Measurements from ENCODE around the gene SOHLH1. TPM values are rescaled to one million over a fixed set of nuclear protein-coding genes. Genes with fewer than 3 reads are reported as not detected.
"Not testable (repeated sequence)": the region's sequence is repeated elsewhere in the genome, so short reads cannot be mapped to it uniquely, and the experiment has no call there.

Gene SOHLH1
- total RNA-seq, 1 experiment from 2014 or later = not detected

- peak; percentile 18 for DNase-seq (ENCODE audit: low read depth)
Observed at GRCh38 chr9:135680056-135680455, 19.2 kb downstream of the SOHLH1 start.

- DNase-seq (ENCODE audit: low read depth) = no peak
Observed at GRCh38 chr9:135678236-135679017, 20.9 kb downstream of the SOHLH1 start.

GRCh38 chr9:135677641-135678168 is 21.6 kb downstream of the SOHLH1 start:
- DNase-seq (ENCODE audit: low read depth) = no peak

GRCh38 chr9:135676891-135677290 is 22.4 kb downstream of the SOHLH1 start:
- no peak for DNase-seq (ENCODE audit: low read depth)

- DNase-seq (ENCODE audit: low read depth) = no peak
Observed at GRCh38 chr9:135674977-135675376, 24.3 kb downstream of the SOHLH1 start.

- no peak for DNase-seq (ENCODE audit: low read depth)
Observed at GRCh38 chr9:135673941-135674340, 25.3 kb downstream of the SOHLH1 start.

- not testable (repeated sequence) for DNase-seq (ENCODE audit: low read depth)
Observed at GRCh38 chr9:135672786-135673185, 26.5 kb downstream of the SOHLH1 start.

- DNase-seq (ENCODE audit: low read depth) = no peak
Observed at GRCh38 chr9:135671591-135672041, 27.7 kb downstream of the SOHLH1 start.

- DNase-seq (ENCODE audit: low read depth) = no peak
Observed at GRCh38 chr9:135670721-135671590, 28.3 kb downstream of the SOHLH1 start.

GRCh38 chr9:135669616-135670285 is 29.5 kb downstream of the SOHLH1 start:
- DNase-seq (ENCODE audit: low read depth) = no peak

GRCh38 chr9:135669018-135669417 is 30.3 kb downstream of the SOHLH1 start:
- not testable (repeated sequence) for DNase-seq (ENCODE audit: low read depth)

GRCh38 chr9:135667463-135668001 is 31.7 kb downstream of the SOHLH1 start:
- DNase-seq (ENCODE audit: low read depth) = no peak

- DNase-seq (ENCODE audit: low read depth) = no peak
Observed at GRCh38 chr9:135666534-135667462, 32.5 kb downstream of the SOHLH1 start.

GRCh38 chr9:135665795-135666189 is 33.5 kb downstream of the SOHLH1 start:
- DNase-seq (ENCODE audit: low read depth) = no peak

GRCh38 chr9:135664801-135665794 is 34.2 kb downstream of the SOHLH1 start:
- DNase-seq (ENCODE audit: low read depth) = no peak

GRCh38 chr9:135664266-135664665 is 35.0 kb downstream of the SOHLH1 start:
- DNase-seq (ENCODE audit: low read depth) = no peak

- DNase-seq (ENCODE audit: low read depth) = no peak
Observed at GRCh38 chr9:135663857-135664256, 35.4 kb downstream of the SOHLH1 start.

- no peak for DNase-seq (ENCODE audit: low read depth)
Observed at GRCh38 chr9:135663451-135663770, 35.9 kb downstream of the SOHLH1 start.

Measured in HT1080 (cell line).